GM12873 (cell line): ENCODE data around the gene FBXL4.

ENCODE experiments used
- CTCF ChIP-seq: IDR thresholded peaks from 2 replicates; pipeline ENCODE4 v1.5.1; 2012; ENCODE audit warnings: low read depth, mild to moderate bottlenecking, moderate library complexity, low read length, control low read depth; ENCODE audit not compliant: insufficient read depth; ENCODE audit errors: missing control alignments

The FBXL4 gene

DNA sequence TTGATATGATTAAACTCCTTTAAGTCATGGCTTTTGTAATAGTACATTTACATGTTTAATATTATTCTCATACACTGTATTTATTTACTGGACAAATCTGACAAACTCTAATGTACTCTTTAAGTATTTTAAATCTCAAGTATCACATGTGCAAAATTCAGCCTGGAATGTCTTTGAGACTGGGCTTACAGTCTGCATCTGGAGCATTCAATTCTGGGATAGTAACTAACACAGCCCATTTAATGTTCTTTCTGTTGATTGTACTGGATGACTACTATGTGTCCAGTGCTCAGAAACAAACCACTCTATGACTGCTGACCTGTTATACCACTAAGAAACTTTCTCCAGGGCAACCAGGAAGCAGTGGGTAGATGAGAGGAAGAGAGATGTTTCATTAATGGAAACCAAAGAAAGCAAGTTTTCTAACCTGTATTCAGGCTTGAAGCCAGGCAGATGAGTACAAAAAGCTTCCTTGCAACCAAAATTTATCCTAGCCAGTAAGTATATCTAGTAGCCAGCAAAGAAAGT lies 26.8 kb downstream of the FBXL4 start:
- no peak for TF ChIP-seq CTCF

DNA sequence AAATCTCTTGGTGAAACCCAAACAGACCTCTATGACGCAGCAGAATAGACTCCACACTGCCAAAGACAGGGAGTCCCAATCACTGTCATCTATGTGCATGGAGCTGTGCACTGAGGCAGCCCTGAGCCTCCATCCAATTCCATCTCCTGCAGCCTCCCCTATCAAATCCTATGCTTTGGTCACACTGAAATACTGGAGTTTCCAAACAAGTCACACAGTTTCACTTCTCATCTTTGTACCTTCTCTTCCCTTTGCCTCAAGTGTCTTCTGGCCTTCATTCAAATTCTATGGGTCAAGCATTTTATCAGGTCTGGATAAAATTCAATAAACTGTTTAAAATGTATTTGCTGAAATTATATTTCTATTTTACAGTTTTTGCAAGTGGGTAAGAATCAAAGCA lies 38.5 kb downstream of the FBXL4 start:
- no peak for TF ChIP-seq CTCF

GRCh38 chr6:98905759-98906158 lies 42.0 kb downstream of the FBXL4 start:
- TF ChIP-seq CTCF: no peak

- no peak for TF ChIP-seq CTCF
These were observed 43.6 kb downstream of the FBXL4 start for GRCh38 chr6:98904096-98904495.

DNA sequence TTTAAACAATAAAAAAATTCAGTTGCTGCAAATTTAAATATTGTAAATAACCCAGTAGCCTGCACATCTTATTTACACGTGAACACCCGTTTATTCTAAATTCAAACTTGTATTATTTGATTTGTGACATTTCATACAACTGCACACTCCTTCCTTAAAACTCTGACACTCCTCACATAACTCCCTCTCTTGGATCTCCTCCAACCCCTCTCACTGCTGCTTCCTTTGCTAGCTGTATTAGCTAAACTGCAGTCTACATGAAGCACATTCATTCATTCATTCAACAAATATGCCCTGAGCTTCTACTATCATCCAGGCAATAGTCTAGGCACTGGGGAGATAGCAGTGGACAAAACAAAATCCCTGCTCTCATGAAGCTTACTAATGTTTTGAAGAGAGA lies 47.0 kb downstream of the FBXL4 start:
- no peak for TF ChIP-seq CTCF

DNA sequence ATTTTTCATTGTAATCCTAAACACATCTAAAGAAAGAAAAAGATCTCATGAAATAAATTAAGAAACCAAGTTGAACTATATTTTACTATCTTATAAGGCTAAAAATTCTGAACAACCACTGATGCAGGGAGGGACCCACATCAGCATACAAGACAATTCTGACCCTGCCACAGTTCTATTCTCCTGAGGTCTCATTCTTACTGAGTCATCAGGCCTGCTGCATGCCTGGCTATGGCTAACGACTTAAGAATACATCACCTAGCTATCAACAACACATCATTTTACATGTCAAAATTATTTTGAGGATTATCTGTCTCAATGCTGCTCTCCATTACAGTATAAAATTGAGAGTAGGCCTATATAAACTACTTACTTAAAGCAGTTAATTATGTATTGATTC lies 52.9 kb downstream of the FBXL4 start:
- TF ChIP-seq CTCF: no peak

DNA sequence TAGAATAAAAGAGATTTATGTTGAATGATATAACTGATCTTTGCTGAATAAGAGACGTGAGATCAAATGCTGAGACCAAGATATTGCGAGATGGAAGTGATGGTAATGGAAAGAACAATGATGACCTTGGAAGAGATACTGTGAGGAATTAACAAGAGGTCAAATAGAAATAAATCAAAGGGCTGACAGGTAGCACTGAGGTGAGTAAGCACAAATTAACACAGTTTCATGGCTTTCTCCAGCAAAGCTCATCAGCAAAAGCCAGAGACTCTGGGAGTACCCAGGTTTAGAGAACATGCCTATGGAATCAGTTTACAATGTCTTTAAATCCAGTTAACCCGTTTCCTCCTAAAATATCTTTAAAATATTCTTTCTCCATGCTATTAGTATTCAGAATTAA lies 60.1 kb downstream of the FBXL4 start:
- TF ChIP-seq CTCF: no peak
